Right kidney (tissue), 9 donors: Measurements from ENCODE around the gene OR2M7.
"Not testable (repeated sequence)": the region's sequence is repeated elsewhere in the genome, so short reads cannot be mapped to it uniquely, and the experiment has no call there.

ENCODE experiments used
- DNase-seq: peaks from one replicate; pipeline ENCODE4 v3.0.0-alpha.2; 2016
- long read RNA-seq, 8 donors: transcript quantifications; one replicate each; lab custom pipeline, GENCODE V29; 2026

The OR2M7 gene
- long read RNA-seq, donor 1, result 0 reads
- long read RNA-seq, donor 2, result 0 reads
- long read RNA-seq, donor 3, result 0 reads
- long read RNA-seq, donor 4, result 0 reads
- long read RNA-seq, donor 5, result 0 reads
- long read RNA-seq, donor 6, result 0 reads
- long read RNA-seq, donor 7, result 0 reads
- long read RNA-seq, donor 8, result 0 reads

- no peak for DNase-seq
Measured at GRCh38 chr1:248324468-248324867, at the start of gene OR2M7. Gene OR2M7 (minus strand): TSS chr1:248324568. CDS start chr1:248324568, 0 bp downstream.

DNA sequence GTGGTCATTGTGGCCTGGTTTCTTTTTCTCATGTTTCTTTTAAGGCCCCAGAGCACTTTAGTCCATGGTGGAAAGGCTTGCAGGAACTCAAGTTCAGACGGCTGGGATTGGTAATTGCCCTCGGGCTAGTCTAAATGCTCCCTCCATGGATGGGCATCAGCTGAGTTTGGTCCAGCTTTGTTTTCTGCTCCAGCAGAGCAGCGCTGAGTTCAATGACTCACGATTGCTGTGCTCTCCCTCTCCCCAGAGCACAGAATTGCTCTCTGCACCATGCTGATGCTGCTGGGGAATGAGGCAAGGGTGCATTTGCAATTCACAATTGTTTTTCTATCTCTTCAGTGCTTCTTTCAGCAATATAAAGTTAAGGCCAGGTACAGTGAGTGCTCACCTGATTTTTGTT is 49.4 kb upstream of the OR2M7 start:
- DNase-seq, result no peak

DNA sequence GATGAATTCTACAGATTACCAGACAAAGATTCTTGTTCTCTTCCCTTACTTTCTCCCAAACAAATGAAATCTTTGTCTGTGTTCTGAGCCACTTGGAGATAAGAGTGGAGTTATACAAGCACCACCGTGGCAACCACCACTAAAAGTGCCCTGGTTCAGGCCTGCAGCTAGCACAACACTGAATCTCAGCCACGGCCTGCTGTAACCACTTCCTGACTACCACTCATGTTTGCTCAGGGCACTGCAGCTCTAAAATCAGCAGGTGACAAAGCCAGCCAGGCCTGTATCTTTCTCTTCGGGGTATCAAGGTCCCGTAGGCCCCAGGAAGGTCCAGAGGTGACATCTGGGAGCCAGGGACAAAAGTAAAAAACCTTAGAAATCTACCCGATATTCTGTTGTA is 48.0 kb upstream of the OR2M7 start:
- no peak for DNase-seq

- no peak for DNase-seq
Measured at GRCh38 chr1:248366609-248367008, 42.2 kb upstream of the OR2M7 start.

DNA sequence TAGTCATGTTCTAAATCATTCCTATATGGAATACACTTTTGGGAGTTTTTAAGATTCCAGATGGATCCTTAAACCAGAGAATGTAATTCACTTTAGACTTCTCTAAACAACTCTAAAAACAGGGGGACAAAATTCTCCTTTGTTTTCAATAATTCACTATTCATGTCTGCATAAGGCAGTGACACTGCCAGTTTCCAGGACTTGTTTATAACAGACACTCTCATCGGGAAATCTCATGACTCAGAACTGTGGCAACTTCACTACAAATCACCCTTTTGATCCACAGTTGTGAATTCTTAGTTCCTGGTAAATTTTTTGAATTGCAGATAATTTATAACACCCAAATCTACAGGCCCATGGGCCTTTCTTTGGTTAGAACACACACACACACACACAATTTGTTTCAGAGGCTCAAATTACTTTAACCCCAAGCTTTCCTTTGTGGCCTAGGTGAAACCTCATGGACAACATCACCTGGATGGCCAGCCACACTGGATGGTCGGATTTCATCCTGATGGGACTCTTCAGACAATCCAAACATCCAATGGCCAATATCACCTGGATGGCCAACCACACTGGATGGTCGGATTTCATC is 36.9 kb upstream of the OR2M7 start, which contains the start of gene OR2T4:
Gene OR2T4, plus strand, starts transcription at position 545 of the 595 bp plus-strand sequence. Its CDS starts 0 bp downstream, at position 545.
- DNase-seq, result no peak

GRCh38 chr1:248359415-248359814 is 35.0 kb upstream of the OR2M7 start:
- DNase-seq, result no peak

DNA sequence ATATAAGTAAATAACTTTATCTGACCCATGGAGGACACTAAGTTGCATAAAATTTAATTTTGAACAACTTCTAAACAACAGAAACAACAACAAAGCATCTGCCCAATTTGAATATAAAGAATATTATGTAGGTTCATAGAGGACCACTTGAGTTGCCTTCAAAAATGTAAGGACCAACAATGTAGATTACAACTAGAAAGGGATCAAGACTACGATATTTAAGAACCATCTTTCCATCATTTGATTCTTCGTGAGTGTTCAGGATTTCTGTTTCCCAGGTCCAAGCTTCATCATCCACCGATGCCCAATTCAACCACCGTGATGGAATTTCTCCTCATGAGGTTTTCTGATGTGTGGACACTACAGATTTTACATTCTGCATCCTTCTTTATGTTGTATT is 24.1 kb upstream of the OR2M7 start, which contains the start of gene OR14C36:
Gene OR14C36, plus strand, starts transcription at position 301 of the 400 bp plus-strand sequence. Its CDS starts 0 bp downstream, at position 301.
- no peak for DNase-seq

DNA sequence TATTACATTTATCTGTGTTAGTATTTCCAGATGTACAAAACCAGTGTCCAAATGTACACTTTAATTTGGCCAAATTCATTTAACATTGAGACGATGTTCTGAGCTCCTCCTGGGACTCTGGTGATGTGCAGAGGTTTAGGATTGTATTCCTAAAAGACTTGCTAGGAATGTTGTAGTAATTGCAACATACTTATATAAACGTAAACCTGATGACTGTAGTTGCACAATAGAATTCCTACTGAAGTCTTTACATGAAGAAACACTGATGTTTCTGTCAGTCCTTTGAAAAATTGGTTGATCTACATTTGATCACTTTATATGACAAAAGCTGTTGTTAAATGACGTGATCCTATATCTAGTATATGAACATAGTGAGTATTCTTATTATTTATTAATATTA is 19.1 kb upstream of the OR2M7 start:
- DNase-seq, result no peak

DNA sequence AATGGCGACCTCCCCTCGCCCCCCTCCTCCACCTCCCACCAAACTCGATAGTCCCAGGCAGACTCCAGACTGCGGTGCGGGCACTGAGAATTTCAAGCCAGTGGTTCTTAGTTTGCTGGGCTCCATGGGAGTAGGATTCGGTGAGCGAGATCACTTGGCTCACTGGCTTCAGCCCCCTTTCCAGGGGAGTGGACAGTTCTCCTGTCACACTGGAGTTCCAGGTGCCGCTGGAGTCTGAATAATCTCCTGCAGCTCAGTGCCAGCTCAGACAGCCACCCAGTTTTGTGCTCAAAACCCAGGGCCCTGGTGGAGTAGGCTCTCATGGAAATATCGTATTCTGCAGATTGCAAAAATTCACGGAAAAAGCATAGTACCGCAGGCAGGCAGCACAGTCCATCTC is 7.6 kb downstream of the OR2M7 start:
- DNase-seq, result no peak

DNA sequence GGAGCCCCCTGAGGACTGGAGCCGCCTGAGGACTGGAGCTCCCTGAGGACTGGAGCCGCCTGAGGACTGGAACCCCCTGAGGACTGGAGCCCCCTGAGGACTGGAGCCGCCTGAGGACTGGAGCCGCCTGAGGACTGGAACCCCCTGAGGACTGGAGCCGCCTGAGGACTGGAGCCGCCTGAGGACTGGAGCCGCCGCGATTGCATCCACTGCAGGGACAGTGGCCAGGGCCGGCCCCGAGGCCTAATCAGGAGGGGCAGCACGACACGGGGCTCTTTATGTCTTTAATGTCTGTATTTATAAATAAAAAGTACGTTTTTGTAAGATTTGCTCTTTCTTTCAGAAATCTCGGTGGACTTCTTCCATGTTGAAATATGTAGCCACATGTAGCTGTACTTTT is 17.6 kb downstream of the OR2M7 start:
- not testable (repeated sequence) for DNase-seq

- DNase-seq, result no peak
Measured at GRCh38 chr1:248306103-248306502, 18.3 kb downstream of the OR2M7 start.

DNA sequence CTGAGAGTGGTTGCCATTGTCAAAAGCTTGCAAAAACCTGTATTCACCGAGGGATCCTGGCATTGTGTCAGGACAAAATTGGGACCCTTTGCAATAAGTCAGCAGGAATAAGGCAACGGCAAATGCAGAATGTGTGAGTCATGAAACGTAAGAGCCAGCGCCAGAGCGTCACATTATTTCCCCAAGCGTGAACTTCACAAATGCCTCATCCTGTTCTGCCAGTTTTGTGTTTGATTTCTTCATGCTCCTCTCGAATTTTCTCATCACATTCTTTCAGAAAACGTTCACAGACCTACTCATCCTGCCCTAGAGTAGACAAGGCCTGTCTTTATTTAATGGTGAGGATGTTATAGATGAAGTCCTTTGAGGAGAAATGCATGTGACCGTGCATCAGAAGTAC is 18.7 kb downstream of the OR2M7 start:
- not testable (repeated sequence) for DNase-seq

GRCh38 chr1:248303324-248303723 is 21.0 kb downstream of the OR2M7 start, which contains the start of gene OR2T12:
Gene OR2T12 (minus strand): TSS chr1:248303424. CDS start chr1:248295578, 7,846 bp downstream.
- no peak for DNase-seq

DNA sequence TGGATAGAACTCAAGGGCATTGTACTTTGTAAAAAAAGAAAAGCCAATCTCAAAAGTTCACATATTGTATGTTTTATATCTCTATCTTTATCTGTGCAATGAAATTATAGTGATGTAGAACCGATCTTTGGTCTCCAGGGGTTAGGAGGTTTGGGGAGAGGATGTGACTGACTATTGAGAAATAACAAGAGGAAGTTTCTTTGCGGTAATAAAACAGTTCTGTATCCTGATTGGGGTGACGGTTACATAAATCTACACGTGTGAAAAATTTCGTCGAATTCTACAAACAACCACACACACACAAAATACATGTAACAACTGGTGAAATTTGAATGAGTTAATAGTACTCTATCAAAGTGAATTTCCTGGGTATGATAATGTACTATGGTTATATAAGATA is 36.0 kb downstream of the OR2M7 start:
- no peak for DNase-seq

DNA sequence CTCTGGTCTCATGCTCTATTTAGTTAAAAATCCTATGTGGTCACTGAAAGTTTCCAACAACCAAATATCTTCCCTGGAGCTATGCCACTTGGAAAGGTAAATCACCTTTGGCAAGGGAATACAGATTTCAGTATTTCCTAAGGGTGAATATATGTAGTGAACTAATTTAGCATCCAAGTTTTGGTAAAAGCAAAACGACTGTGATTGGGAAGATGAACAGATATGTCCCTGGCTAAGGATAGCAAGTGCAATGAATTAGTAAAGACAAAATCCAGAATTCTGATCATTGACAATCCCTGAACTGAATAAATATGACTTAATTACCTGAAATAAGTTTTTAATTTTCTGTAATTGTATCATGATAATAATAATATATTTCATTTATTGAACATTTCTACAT is 46.5 kb downstream of the OR2M7 start, which contains the start of gene OR2T33:
Gene OR2T33, minus strand, starts transcription at position 101 of the 400 bp plus-strand sequence. CDS start 4,162 bp downstream, outside the sequence.
- no peak for DNase-seq
